ENCODE data around the gene SIM2. TPM values are rescaled to one million over a fixed set of nuclear protein-coding genes. Genes with fewer than 3 reads are reported as not detected.
"Not testable (repeated sequence)": the region's sequence is repeated elsewhere in the genome, so short reads cannot be mapped to it uniquely, and the experiment has no call there.

Gene SIM2, protein sequence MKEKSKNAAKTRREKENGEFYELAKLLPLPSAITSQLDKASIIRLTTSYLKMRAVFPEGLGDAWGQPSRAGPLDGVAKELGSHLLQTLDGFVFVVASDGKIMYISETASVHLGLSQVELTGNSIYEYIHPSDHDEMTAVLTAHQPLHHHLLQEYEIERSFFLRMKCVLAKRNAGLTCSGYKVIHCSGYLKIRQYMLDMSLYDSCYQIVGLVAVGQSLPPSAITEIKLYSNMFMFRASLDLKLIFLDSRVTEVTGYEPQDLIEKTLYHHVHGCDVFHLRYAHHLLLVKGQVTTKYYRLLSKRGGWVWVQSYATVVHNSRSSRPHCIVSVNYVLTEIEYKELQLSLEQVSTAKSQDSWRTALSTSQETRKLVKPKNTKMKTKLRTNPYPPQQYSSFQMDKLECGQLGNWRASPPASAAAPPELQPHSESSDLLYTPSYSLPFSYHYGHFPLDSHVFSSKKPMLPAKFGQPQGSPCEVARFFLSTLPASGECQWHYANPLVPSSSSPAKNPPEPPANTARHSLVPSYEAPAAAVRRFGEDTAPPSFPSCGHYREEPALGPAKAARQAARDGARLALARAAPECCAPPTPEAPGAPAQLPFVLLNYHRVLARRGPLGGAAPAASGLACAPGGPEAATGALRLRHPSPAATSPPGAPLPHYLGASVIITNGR
- under 1 TPM in 1 of 4 donors, not detected in 3; 0.42 TPM for total RNA-seq

DNA sequence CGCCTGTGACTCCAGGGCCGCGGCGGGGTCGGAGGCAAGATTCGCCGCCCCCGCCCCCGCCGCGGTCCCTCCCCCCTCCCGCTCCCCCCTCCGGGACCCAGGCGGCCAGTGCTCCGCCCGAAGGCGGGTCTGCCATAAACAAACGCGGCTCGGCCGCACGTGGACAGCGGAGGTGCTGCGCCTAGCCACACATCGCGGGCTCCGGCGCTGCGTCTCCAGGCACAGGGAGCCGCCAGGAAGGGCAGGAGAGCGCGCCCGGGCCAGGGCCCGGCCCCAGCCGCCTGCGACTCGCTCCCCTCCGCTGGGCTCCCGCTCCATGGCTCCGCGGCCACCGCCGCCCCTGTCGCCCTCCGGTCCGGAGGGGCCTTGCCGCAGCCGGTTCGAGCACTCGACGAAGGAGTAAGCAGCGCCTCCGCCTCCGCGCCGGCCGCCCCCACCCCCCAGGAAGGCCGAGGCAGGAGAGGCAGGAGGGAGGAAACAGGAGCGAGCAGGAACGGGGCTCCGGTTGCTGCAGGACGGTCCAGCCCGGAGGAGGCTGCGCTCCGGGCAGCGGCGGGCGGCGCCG, at the start of gene SIM2:
Gene SIM2 (plus strand): TSS at position 135 of the 565 bp plus-strand sequence. CDS start 632 bp downstream, outside the sequence.
- H3K36me3 ChIP-seq = no peaks in the 10 kb centered on the region
- WGBS = no CpG with 5 or more reads among the region's 70 CpGs
- H3K27me3 ChIP-seq = peaks cover 0 to 100% (median 95%) of the 10 kb centered on the region in 4 donors
- H3K9me3 ChIP-seq = no peaks in the 10 kb centered on the region
- TF ChIP-seq, protein P1, sequence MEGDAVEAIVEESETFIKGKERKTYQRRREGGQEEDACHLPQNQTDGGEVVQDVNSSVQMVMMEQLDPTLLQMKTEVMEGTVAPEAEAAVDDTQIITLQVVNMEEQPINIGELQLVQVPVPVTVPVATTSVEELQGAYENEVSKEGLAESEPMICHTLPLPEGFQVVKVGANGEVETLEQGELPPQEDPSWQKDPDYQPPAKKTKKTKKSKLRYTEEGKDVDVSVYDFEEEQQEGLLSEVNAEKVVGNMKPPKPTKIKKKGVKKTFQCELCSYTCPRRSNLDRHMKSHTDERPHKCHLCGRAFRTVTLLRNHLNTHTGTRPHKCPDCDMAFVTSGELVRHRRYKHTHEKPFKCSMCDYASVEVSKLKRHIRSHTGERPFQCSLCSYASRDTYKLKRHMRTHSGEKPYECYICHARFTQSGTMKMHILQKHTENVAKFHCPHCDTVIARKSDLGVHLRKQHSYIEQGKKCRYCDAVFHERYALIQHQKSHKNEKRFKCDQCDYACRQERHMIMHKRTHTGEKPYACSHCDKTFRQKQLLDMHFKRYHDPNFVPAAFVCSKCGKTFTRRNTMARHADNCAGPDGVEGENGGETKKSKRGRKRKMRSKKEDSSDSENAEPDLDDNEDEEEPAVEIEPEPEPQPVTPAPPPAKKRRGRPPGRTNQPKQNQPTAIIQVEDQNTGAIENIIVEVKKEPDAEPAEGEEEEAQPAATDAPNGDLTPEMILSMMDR (IDR thresholded peaks at IDR 0.05) = no peak
- no peak for TF ChIP-seq POLR2A (IDR thresholded peaks at IDR 0.05; ENCODE audit: low read depth)
- no peak for TF ChIP-seq POLR2AphosphoS5 (IDR thresholded peaks at IDR 0.05)
- no peak for TF ChIP-seq EP300 (IDR thresholded peaks at IDR 0.05)
- no peak within 1 kb of the TSS for H3K27ac ChIP-seq (replicated peaks in 1 of 4)
- peaks cover 45 to 71% (median 59%) of the 10 kb centered on the region in 4 donors for H3K4me1 ChIP-seq
- peak within 1 kb of the TSS; percentile 45 to 55 (median 51) for H3K4me3 ChIP-seq
- no peak for DNase-seq (ENCODE audit: extremely low spot score)
- intact Hi-C loops (cut with DNase I) = no loop called here

DNA sequence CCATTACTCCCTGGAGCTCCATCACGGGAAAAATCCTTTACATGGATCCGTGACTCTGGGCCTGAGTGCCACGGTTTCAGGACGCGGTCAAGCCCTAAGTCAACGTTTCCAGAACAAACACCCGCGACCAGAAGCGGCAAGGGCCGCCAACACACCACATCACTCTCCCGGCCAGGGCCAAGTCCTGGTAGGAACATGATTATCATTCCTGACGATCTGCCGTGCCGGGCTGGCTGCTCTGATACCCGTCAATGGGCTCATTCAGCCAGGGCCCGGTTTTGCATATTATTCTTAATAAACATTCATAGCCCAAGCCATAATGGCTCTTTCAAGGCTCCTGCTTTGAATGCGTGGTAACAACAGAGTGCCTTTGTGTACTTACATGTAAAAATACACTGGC, 44.6 kb upstream of the SIM2 start:
- intact Hi-C loops (cut with DNase I) = no loop called here
- 75% methylated on average over 17 of the region's 17 CpGs for WGBS
- Histone ChIP-seq H3K27ac (replicated peaks in 1 of 4) (no peak overlapping the region), H3K36me3 (no peaks in the 10 kb centered on the region), H3K9me3 (no peaks in the 10 kb centered on the region), H3K27me3 (peaks cover 0 to 50% (median 0%) of the 10 kb centered on the region in 4 donors), H3K4me3 (no peak overlapping the region), H3K4me1 (no peaks in the 10 kb centered on the region)
- no peak for TF ChIP-seq EP300 (IDR thresholded peaks at IDR 0.05)
- TF ChIP-seq, protein P1 (IDR thresholded peaks at IDR 0.05) = no peak
- TF ChIP-seq POLR2A (IDR thresholded peaks at IDR 0.05; ENCODE audit: low read depth) = no peak
- TF ChIP-seq POLR2AphosphoS5 (IDR thresholded peaks at IDR 0.05) = no peak
- DNase-seq (ENCODE audit: extremely low spot score) = no peak

DNA sequence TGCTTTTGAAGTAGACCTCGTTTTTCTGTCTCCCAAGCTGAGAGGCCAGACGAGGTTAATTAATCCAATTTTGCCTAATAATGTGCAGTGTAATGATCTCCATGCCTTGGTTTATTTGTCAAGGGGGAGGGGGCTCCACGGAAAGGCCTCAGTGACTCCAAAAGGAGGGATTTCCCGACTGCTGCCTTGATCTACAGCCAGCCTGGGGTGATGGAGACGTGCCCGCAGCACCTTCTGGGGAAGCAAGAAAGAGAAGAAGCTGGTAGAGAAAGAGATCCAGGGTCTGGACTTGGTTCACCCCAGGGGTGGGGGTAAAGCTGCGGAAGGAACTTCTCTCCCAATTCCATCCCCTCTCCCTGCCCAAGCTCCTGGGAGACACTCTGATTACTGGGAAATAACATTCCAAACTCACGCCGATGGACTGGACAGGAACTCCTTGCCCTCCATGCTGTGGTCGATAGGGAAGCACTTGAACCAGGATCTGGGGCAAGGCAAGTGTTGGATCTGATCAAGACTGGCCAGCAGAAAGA, 44.1 kb upstream of the SIM2 start:
- Histone ChIP-seq H3K27ac (replicated peaks in 1 of 4) (no peak overlapping the region), H3K27me3 (peaks cover 0 to 55% (median under 1%) of the 10 kb centered on the region in 4 donors), H3K4me1 (no peaks in the 10 kb centered on the region), H3K4me3 (no peak overlapping the region), H3K9me3 (no peaks in the 10 kb centered on the region), H3K36me3 (no peaks in the 10 kb centered on the region)
- 79% methylated on average over 10 of the region's 10 CpGs for WGBS
- TF ChIP-seq POLR2AphosphoS5 (IDR thresholded peaks at IDR 0.05) = no peak
- TF ChIP-seq, protein P1 (IDR thresholded peaks at IDR 0.05) = no peak
- no peak for TF ChIP-seq EP300 (IDR thresholded peaks at IDR 0.05)
- no peak for TF ChIP-seq POLR2A (IDR thresholded peaks at IDR 0.05; ENCODE audit: low read depth)
- intact Hi-C loops (cut with DNase I) = no loop called here
- no peak for DNase-seq (ENCODE audit: extremely low spot score)

- intact Hi-C loops (cut with DNase I) = no loop called here
- Histone ChIP-seq H3K36me3 (no peaks in the 10 kb centered on the region), H3K9me3 (no peaks in the 10 kb centered on the region), H3K4me3 (no peak overlapping the region), H3K27me3 (peaks cover 0 to 67% (median 3%) of the 10 kb centered on the region in 4 donors), H3K27ac (replicated peaks in 1 of 4) (no peak overlapping the region), H3K4me1 (no peaks in the 10 kb centered on the region)
- DNase-seq (ENCODE audit: extremely low spot score) = no peak
- 71% methylated on average over 6 of the region's 6 CpGs for WGBS
- no peak for TF ChIP-seq POLR2A (IDR thresholded peaks at IDR 0.05; ENCODE audit: low read depth)
- TF ChIP-seq, protein P1 (IDR thresholded peaks at IDR 0.05) = no peak
- TF ChIP-seq EP300 (IDR thresholded peaks at IDR 0.05) = no peak
- no peak for TF ChIP-seq POLR2AphosphoS5 (IDR thresholded peaks at IDR 0.05)
These were observed 42.8 kb upstream of the SIM2 start for GRCh38 chr21:36656138-36656537.

GRCh38 chr21:36657290-36657689, 41.6 kb upstream of the SIM2 start:
- H3K36me3 ChIP-seq; H3K4me1 ChIP-seq; H3K9me3 ChIP-seq; H3K4me3 ChIP-seq; H3K27ac ChIP-seq (replicated peaks in 1 of 4); DNase-seq (ENCODE audit: extremely low spot score); intact Hi-C loops (cut with DNase I): not testable (repeated sequence)
- 63% methylated on average over 1 of the region's 1 CpG for WGBS
- H3K27me3 ChIP-seq = peaks cover 0 to 73% (median 3%) of the 10 kb centered on the region in 4 donors
